NCI-H69 (cell line): ENCODE data around the gene KRTAP5-7.
"Not testable (repeated sequence)": the region's sequence is repeated elsewhere in the genome, so short reads cannot be mapped to it uniquely, and the experiment has no call there.

ENCODE experiments used
- DNase-seq: peaks from one replicate; lab custom pipeline; 2025; lab: John Stamatoyannopoulos, UW

Gene KRTAP5-7

DNA sequence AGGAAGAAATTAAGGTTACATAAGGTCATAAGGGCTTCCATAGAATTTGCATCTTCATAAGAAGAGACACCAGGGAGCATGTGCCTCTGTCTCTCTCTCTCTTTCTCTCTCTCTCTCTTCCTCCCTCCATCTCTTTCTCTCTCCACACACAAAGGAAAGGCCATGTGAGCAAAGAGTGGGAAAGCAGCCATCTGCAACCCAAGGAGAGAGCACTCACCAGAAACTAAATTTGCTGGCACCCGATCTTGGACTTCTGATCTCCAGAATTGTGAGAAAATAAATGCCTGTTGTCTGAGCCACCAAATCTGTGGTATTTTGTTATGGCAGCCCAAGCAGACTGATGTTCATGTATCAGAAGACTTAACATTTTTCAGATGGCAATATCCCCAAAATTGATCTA lies 31.9 kb downstream of the KRTAP5-7 start:
- no peak for DNase-seq

DNA sequence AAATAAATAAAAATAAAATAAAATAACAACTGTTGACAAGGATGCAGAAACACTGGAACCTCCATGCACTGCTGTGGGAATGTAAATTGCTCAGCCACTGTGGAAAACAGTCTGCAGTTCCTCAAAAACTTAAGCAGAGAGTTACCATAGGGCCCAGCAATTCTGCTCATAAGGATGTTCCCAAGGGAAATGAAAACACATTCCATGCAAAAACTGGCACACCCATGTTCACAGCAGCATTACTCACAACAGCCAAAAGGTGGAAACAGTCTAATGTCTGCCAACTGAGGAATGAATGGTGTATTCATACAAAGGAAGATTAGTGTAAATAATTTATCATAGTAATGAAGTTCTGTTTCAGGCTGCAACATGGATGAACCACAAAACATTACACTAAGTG lies 35.1 kb downstream of the KRTAP5-7 start:
- DNase-seq = peak; percentile 6

- peak; percentile 31 for DNase-seq
These were observed 36.3 kb downstream of the KRTAP5-7 start for GRCh38 chr11:71563406-71563805.

DNA sequence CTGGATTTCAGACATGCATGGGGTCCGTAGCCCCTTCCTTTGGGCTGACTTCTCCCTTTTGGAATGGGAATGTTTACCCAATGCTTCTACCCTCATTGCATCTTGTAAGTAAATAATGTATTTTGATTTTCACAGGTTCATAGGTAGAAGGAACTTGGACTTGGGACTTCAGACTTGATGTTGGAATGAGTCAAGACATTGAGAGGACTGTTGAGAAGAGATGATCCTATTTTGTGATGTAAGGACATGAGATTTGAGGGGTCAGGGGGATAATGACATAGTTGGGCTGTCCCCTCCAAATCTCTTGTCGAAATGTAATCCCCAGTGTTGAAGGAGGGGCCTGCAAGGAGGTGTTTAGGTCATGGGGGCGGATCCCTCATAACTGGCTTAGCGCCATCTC lies 37.4 kb downstream of the KRTAP5-7 start:
- no peak for DNase-seq

GRCh38 chr11:71565263-71565662 lies 38.2 kb downstream of the KRTAP5-7 start, which contains the start of gene KRTAP5-10:
Gene KRTAP5-10, plus strand, starts transcription at chr11:71565563. Its CDS starts 25 bp downstream, at chr11:71565588.
- peak; percentile 35 for DNase-seq

GRCh38 chr11:71566081-71566620 lies 39.1 kb downstream of the KRTAP5-7 start:
- no peak for DNase-seq

GRCh38 chr11:71566626-71567599 lies 39.8 kb downstream of the KRTAP5-7 start:
- DNase-seq = peak; percentile 26

- DNase-seq = not testable (repeated sequence)
These were observed 40.6 kb downstream of the KRTAP5-7 start for GRCh38 chr11:71567633-71568032.

GRCh38 chr11:71568704-71569349 lies 41.8 kb downstream of the KRTAP5-7 start:
- DNase-seq = no peak

DNA sequence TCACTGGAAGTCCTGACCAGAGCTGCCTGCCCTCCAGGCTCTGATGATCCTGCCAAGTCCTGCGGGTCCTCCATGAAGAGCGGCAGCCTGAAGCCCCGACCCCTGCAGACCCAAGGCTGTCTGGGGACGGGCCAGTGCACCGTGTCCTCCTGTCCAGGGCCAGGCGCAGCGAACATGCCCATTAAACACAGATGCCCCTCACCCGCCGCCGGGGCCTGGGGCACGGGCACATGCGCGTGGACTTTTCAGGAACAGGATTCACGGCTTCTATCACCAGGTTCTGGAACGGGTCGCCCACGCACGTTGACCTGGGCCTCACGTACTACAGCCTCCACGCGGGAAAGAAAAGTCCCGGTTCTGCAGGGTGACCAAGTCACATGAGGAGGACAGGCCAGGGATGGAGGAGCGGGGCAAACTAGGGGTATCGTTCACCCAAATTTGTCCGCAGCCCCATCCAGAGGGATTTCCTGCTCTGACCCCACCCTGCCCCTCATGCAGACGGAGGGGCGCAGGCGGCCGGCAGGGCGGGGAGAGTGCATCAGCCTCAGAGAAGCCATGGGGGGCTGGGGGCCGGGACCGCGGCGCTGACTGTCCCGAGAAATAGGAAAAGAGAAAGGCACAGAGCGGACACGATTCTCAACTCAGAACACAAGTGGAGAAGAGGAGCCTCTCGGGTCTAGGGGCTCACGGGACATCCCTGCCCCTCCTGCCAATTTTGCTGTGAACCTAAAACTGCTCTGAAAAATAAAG lies 44.2 kb downstream of the KRTAP5-7 start:
- DNase-seq = not testable (repeated sequence)

DNA sequence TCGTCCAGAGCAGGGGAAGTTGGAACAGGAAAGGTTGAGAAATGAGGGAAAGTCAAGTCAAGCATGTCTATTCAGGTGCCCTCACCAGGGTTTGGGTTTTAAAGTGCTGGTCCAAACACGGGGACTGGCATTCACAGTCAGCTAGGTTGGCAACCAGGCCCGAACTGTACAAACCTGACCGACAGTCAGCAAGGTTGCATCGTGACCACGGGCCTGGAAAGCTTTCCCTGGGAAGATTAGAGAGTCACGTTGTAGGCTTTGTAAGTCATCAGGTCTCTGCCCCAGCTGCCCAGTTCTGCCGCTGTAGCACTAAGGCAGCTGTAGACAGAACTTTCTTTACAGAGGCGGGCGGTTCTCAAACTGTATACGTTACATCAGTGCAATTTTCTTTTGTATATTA lies 45.7 kb downstream of the KRTAP5-7 start:
- DNase-seq = no peak

- no peak for DNase-seq
These were observed 47.4 kb downstream of the KRTAP5-7 start for GRCh38 chr11:71574418-71574817.

DNA sequence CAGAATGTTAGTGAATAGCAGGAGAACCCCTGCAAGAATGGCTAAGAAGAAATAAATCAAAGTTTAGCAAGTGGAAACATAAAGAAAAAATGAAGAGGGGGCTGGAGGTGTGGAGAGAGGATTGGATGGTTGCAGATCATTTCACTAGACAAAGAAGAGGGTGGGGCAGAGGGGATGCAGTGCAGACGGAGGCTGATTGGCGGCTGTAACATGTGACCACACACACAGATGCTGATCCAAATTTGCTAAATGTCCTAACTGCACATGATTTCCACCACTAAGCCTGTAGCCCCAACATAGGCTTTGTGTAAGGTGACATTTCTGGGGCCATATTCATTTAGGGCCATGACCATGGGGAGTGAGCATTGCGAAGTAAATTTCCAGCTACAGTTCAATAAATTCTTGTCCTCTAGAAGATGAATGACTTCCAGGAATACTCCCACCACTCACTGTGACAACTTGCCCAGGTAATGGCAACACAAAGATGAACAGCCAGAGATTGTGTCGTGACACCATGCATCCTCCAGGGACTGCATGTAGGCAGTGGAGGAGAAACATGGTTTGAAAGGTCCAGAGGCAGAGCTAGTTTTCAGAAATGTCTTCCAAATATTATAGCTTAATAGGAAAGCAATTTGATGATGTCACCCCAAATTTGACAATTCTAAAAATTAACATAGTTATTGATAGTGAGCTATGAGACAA lies 48.8 kb downstream of the KRTAP5-7 start:
- DNase-seq = no peak

- not testable (repeated sequence) for DNase-seq
These were observed 49.8 kb downstream of the KRTAP5-7 start for GRCh38 chr11:71576688-71577465.

DNA sequence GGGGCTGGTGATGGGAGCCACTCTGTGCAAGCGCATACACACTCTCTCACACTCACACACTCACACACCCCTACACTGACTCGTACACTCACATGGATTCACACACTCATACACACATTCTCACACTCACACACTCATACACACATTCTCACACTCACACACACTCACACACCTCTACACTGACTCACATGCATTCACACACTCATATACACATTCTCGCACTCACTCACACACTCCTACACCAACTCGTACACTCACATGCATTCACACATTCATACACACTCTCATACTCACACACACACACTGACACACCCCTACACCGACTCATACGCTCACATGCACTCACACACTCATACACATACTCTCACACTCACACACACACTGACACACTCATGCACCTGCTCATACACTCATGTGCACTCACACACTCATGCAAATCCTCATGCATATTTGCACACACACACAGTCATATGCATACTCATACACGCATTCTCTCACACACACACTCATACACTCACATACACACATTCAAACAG lies 50.5 kb downstream of the KRTAP5-7 start:
- DNase-seq = no peak
